ENCODE data around the gene MTERF4. TPM values are rescaled to one million over a fixed set of nuclear protein-coding genes. Genes with fewer than 3 reads are reported as not detected.

MTERF4 gene
- total and polyA plus RNA-seq, 10 of the 15 experiments (the other 5 are each of a cell fraction or from before 2014, with no cell fraction given): 36.7 to 69.1 (median 45.5) TPM

GRCh38 chr2:241047253-241048010, 54.7 kb downstream of the MTERF4 start:
- RAD21 ChIA-PET (ENCODE audit: unreplicated experiment): no interaction called here
- Histone ChIP-seq H4K20me1 (ENCODE audit: control insufficient read depth, insufficient read depth) (no peaks in the 10 kb centered on the region), H3K4me3 (no peak overlapping the region), H3K79me2 (ENCODE audit: control insufficient read depth, insufficient read depth, low read length) (no peaks in the 10 kb centered on the region), H3K27ac (ENCODE audit: control insufficient read depth, insufficient read depth) (no peak overlapping the region), H3K4me1 (ENCODE audit: control insufficient read depth, insufficient read depth, low read length) (peaks cover 7% of the 10 kb centered on the region), H2AFZ (ENCODE audit: control insufficient read depth, low read depth, low read length) (no peak overlapping the region), H3K36me3 (ENCODE audit: control insufficient read depth in 2 of 2, insufficient read depth in 2 of 2, low read length in 1 of 2) (no peaks in the 10 kb centered on the region; a peak in 1 of 4 replicates), H3K4me2 (ENCODE audit: control insufficient read depth, insufficient read depth) (no peak overlapping the region), H3K9me3 (replicated peaks; ENCODE audit: control insufficient read depth, insufficient read depth, low read length) (no peaks in the 10 kb centered on the region), H3K9ac (ENCODE audit: control insufficient read depth, insufficient read depth, low read length) (no peak overlapping the region), H3K27me3 (replicated peaks in 1 of 2; ENCODE audit: control insufficient read depth in 2 of 2, insufficient read depth in 2 of 2, low read length in 1 of 2) (no peaks in the 10 kb centered on the region)
- SMC1A ChIA-PET (ENCODE audit: uncharacterized antibody, unreplicated experiment): no interaction called here
- no peak for DNase-seq (ENCODE audit: low read depth, low spot score)
- TF ChIP-seq HDAC2 (IDR thresholded peaks at IDR 0.05): no peak
- no peak for TF ChIP-seq CTCF (IDR thresholded peaks at IDR 0.05 in 2 of 3, conservative IDR thresholded peaks at IDR 0.05 in 1 of 3; ENCODE audit: control insufficient read depth in 2 of 3, extremely low read depth in 1 of 3, insufficient read depth in 1 of 3, low read depth in 3 of 3, low read length in 3 of 3)
- TF ChIP-seq CHD1 (IDR thresholded peaks at IDR 0.05; ENCODE audit: low read depth, low read length): no peak
- TF ChIP-seq, protein P1, sequence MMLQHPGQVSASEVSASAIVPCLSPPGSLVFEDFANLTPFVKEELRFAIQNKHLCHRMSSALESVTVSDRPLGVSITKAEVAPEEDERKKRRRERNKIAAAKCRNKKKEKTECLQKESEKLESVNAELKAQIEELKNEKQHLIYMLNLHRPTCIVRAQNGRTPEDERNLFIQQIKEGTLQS (IDR thresholded peaks at IDR 0.05; ENCODE audit: borderline replicate concordance, extremely low read depth, low read depth, low read length): no peak
- TF ChIP-seq KDM1A (IDR thresholded peaks at IDR 0.05; ENCODE audit: borderline replicate concordance): no peak
- TF ChIP-seq DPF2 (IDR thresholded peaks at IDR 0.05): no peak
- TF ChIP-seq KLF5 (IDR thresholded peaks at IDR 0.05; ENCODE audit: partially characterized antibody): no peak
- TF ChIP-seq USF2 (IDR thresholded peaks at IDR 0.05; ENCODE audit: borderline replicate concordance, low read depth, low read length): no peak
- TF ChIP-seq EZH2 (IDR thresholded peaks at IDR 0.05; ENCODE audit: borderline replicate concordance, control insufficient read depth, low read depth, low read length): no peak
- no peak for TF ChIP-seq FOS (IDR thresholded peaks at IDR 0.05; ENCODE audit: borderline replicate concordance, extremely low read depth, insufficient read length)
- TF ChIP-seq BACH1 (IDR thresholded peaks at IDR 0.05; ENCODE audit: borderline replicate concordance): no peak
- TF ChIP-seq, protein P2, sequence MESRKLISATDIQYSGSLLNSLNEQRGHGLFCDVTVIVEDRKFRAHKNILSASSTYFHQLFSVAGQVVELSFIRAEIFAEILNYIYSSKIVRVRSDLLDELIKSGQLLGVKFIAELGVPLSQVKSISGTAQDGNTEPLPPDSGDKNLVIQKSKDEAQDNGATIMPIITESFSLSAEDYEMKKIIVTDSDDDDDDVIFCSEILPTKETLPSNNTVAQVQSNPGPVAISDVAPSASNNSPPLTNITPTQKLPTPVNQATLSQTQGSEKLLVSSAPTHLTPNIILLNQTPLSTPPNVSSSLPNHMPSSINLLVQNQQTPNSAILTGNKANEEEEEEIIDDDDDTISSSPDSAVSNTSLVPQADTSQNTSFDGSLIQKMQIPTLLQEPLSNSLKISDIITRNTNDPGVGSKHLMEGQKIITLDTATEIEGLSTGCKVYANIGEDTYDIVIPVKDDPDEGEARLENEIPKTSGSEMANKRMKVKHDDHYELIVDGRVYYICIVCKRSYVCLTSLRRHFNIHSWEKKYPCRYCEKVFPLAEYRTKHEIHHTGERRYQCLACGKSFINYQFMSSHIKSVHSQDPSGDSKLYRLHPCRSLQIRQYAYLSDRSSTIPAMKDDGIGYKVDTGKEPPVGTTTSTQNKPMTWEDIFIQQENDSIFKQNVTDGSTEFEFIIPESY (IDR thresholded peaks at IDR 0.05): no peak
- TF ChIP-seq, protein P3, sequence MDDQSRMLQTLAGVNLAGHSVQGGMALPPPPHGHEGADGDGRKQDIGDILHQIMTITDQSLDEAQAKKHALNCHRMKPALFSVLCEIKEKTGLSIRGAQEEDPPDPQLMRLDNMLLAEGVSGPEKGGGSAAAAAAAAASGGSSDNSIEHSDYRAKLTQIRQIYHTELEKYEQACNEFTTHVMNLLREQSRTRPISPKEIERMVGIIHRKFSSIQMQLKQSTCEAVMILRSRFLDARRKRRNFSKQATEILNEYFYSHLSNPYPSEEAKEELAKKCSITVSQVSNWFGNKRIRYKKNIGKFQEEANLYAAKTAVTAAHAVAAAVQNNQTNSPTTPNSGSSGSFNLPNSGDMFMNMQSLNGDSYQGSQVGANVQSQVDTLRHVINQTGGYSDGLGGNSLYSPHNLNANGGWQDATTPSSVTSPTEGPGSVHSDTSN (IDR thresholded peaks at IDR 0.05; ENCODE audit: insufficient replicate concordance, low read depth, low read length): no peak
- WGBS (ENCODE audit: insufficient coverage, insufficient replicate concordance, low lambda C conversion rate, missing lambda C conversion rate): 62% methylated on average over 6 of the region's 6 CpGs
- CTCF ChIA-PET: interaction anchor here (0.6 to 0.9 kb wide), 2 partner anchors 31 to 1483 kb away, joined by 3 to 4 read pairs; no protein-coding TSS in a partner anchor
- FAIRE-seq: no peak
- in situ Hi-C loops (cut with MboI) (no loop called here), intact Hi-C loops (cut with micrococcal nuclease; ENCODE audit: unreplicated experiment) (no loop called here)
- POLR2A ChIA-PET: interaction anchor here (0.6 kb wide), 1 partner anchor 14 kb away, joined by 5 read pairs; no protein-coding TSS in a partner anchor
- ATAC-seq: no peak
- no TSS peak for BruUV-seq (replicated peaks)
